GM19452 (cell line): Measurements from ENCODE around the gene ZBTB11.
A peak's percentile ranks its signal among the peaks of the same experiment; 100 is the strongest.
"Not testable (repeated sequence)": the region's sequence is repeated elsewhere in the genome, so short reads cannot be mapped to it uniquely, and the experiment has no call there.

Experiments used
- ATAC-seq: cut with Tn5 transposase; IDR thresholded peaks from one replicate; pipeline ENCODE4 v1.9.1; 2021; ENCODE audit not compliant: unreplicated experiment

Gene ZBTB11

GRCh38 chr3:101646726-101647125, 30.2 kb downstream of the ZBTB11 start:
- ATAC-seq: no peak

GRCh38 chr3:101643861-101644613, 32.9 kb downstream of the ZBTB11 start:
- ATAC-seq: no peak

- no peak for ATAC-seq
Observed at GRCh38 chr3:101643009-101643844, 33.7 kb downstream of the ZBTB11 start.

- ATAC-seq: no peak
Observed at GRCh38 chr3:101642441-101642840, 34.5 kb downstream of the ZBTB11 start.

GRCh38 chr3:101641397-101642115, 35.4 kb downstream of the ZBTB11 start:
- not testable (repeated sequence) for ATAC-seq

GRCh38 chr3:101640256-101640655, 36.7 kb downstream of the ZBTB11 start:
- ATAC-seq: no peak

GRCh38 chr3:101639280-101639963, 37.5 kb downstream of the ZBTB11 start:
- ATAC-seq: no peak

- no peak for ATAC-seq
Observed at GRCh38 chr3:101638261-101638745, 38.6 kb downstream of the ZBTB11 start.

GRCh38 chr3:101637451-101637850, 39.5 kb downstream of the ZBTB11 start:
- ATAC-seq: no peak

GRCh38 chr3:101635954-101636798, 40.8 kb downstream of the ZBTB11 start:
- ATAC-seq: peak; percentile 88

GRCh38 chr3:101635345-101635744, 41.6 kb downstream of the ZBTB11 start:
- no peak for ATAC-seq

GRCh38 chr3:101634591-101635196, 42.2 kb downstream of the ZBTB11 start:
- no peak for ATAC-seq

GRCh38 chr3:101633186-101633585, 43.7 kb downstream of the ZBTB11 start:
- no peak for ATAC-seq

GRCh38 chr3:101632586-101632985, 44.3 kb downstream of the ZBTB11 start:
- no peak for ATAC-seq

GRCh38 chr3:101631959-101632358, 45.0 kb downstream of the ZBTB11 start:
- ATAC-seq: not testable (repeated sequence)

- ATAC-seq: no peak
Observed at GRCh38 chr3:101631098-101631796, 45.7 kb downstream of the ZBTB11 start.

- ATAC-seq: no peak
Observed at GRCh38 chr3:101629219-101629618, 47.7 kb downstream of the ZBTB11 start.

GRCh38 chr3:101625879-101626278, 51.1 kb downstream of the ZBTB11 start:
- no peak for ATAC-seq

- no peak for ATAC-seq
Observed at GRCh38 chr3:101624857-101625256, 52.1 kb downstream of the ZBTB11 start.
